Adrenal gland (tissue), 12 donors: ENCODE results near the gene RALGAPA2. TPM values are rescaled to one million over a fixed set of nuclear protein-coding genes. Genes with fewer than 3 reads are reported as not detected.
A peak's percentile ranks its signal among the peaks of the same experiment; 100 is the strongest.

ENCODE experiments used
- DNase-seq, 7 donors: peaks; one replicate each; pipeline ENCODE4 v3.0.0-alpha.2; 2019 to 2020
- H3K27ac ChIP-seq, 5 donors: fragments of 200-600 bp; sonication (generic) in 4 of 5; 1 replicate in 3 of 5; 2 replicates in 2 of 5; pipeline versions ENCODE4 v1.5.1 to v1.8.0; 2016 to 2020; ENCODE audit warnings: mild to moderate bottlenecking in 1 of 5
- H3K27me3 ChIP-seq: fragments of 200-600 bp; 2 replicates; pipeline ENCODE4 v1.8.0; 2021
- H3K36me3 ChIP-seq, 2 donors: fragments of 200-600 bp; replicated peaks in 1 of 2; 1 replicate in 1 of 2; 2 replicates in 1 of 2; pipeline versions ENCODE4 v1.5.1 to v1.8.0; 2018 to 2022
- H3K4me1 ChIP-seq, 2 donors: fragments of 200-600 bp; replicated peaks in 1 of 2; 1 replicate in 1 of 2; 2 replicates in 1 of 2; pipeline versions ENCODE4 v1.5.1 to v1.8.0; 2018 to 2021
- H3K4me3 ChIP-seq, 4 donors: fragments of 200-600 bp; sonication (generic) in 3 of 4; one replicate each; pipeline ENCODE4 v1.5.1; 2016 to 2018
- H3K9me3 ChIP-seq, 3 donors: fragments of 200-600 bp; sonication (generic) in 1 of 3; replicated peaks in 1 of 3; 1 replicate in 2 of 3; 2 replicates in 1 of 3; pipeline versions ENCODE4 v1.5.1 to v1.8.0; 2016 to 2021
- CTCF ChIP-seq, 6 experiments: fragments of 450-650 bp in 4 of 6; fragments of 200-600 bp in 2 of 6; sonication (generic) in 1 of 6; IDR thresholded peaks; 1 replicate in 5 of 6; 2 replicates in 1 of 6; pipeline versions ENCODE4 v1.5.1 to v1.8.0; 2016 to 2021; ENCODE audit warnings: antibody characterized with exemption in 6 of 6, mild to moderate bottlenecking in 2 of 6, moderate library complexity in 1 of 6
- POLR2A ChIP-seq, 2 donors: fragments of 450-650 bp; IDR thresholded peaks; one replicate each; pipeline ENCODE4 v1.6.1; 2017; ENCODE audit warnings: antibody characterized with exemption in 2 of 2, mild to moderate bottlenecking in 2 of 2, moderate library complexity in 1 of 2
- WGBS, 4 donors: extraction: QIAGEN DNeasy Blood & Tissue Kit in 2 of 4; methylation state at CpG; one replicate each; pipeline versions ENCODE4 v1.1.5 to v1.1.7; 2013 to 2017; 5-methylcytosine and 5-hydroxymethylcytosine counted together
- intact Hi-C, 2 donors: fragments of 100-400 bp; cut with DNase I; formaldehyde crosslinking; loops; one replicate each; pipeline versions ENCODE4 v1.14.1 to v1.15.0; 2022 to 2023
- polyA plus RNA-seq, 3 donors: library from polyadenylated mRNA; stranded (reverse); fragments of 200-250 nt in 2 of 3; fragments of 350-450 nt in 1 of 3; fragmentation: Illumina TruSeq in 1 of 3; extraction: RNeasy Lipid Tissue Mini Kit (QIAGEN cat#74804) in 1 of 3; gene quantifications; one replicate each; pipeline ENCODE4 v1.2.3, GENCODE V29; 2013 to 2014
- total RNA-seq, 9 donors: library from RNA; depleted of rRNA in 4 of 9; stranded (reverse); fragments of >200 nt in 4 of 9; fragments of 120-200 nt in 1 of 9; fragmentation: NEBNext Ultra II Directional in 1 of 9; extraction: Animal tissue kit (Norgen Biotek cat#: 25700) in 1 of 9; gene quantifications; one replicate each; pipeline versions ENCODE4 v1.1.0 to v1.2.4, GENCODE V29; 2013 to 2023
- donor health status: healthy with polysubstance abuse.
- donor health status: Bipolar disorder and iron deficiency.
- donor health status: DM: yes; HTN: yes; CAD: no.
- donor health status: DM: no; HTN: no; CAD: no.
- donor health status: DM: no; HTN: no; CAD: no.
- donor health status: DM: yes; HTN: yes; CAD: no.

Gene RALGAPA2
- total and polyA plus RNA-seq, 12 donors, result 3.7 to 39.6 (median 20.7) TPM

- Histone ChIP-seq H3K9me3 (no peaks in the 10 kb centered on the region), H3K27ac (peak overlapping the region in 1 of 5 donors; percentile 59), H3K36me3 (no peaks in the 10 kb centered on the region), H3K27me3 (peaks cover 65% of the 10 kb centered on the region), H3K4me1 (peaks cover 0 to 7% of the 10 kb centered on the region in 2 donors), H3K4me3 (no peak overlapping the region)
- WGBS, 4 donors, result 20 to 31% (median 23%) methylated on average over 7 of the region's 7 CpGs
- TF ChIP-seq POLR2A (IDR thresholded peaks at IDR 0.05), result no peak
- DNase-seq, result no peak
- intact Hi-C loops, result no loop called here
Measured at GRCh38 chr20:20371083-20371482, 341.4 kb downstream of the RALGAPA2 start.

DNA sequence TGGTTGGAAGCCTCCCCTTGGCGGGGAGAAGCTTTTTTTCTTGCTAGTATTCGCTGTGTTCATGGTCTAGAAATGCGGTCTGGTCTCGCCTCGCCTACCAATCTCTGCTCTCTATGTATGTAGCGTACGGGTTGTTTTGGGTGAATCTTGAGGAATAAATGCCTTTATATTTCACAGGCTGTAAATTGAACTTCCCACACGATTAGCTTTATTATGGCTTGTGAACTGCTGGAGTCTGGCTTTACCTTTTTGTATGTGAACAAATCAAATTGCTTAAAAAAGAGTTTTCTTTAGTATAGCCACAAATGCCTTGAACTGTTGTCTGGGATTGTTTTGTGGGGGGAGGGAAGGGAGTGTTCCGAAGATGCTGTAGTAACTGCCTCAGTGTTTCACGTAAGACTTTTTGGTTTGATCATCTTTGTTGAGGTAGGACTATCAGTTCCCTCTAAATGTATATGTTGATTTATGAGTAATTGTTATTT lies 342.3 kb downstream of the RALGAPA2 start:
- no peak for DNase-seq
- intact Hi-C loops, result no loop called here
- Histone ChIP-seq H3K27me3 (peaks cover 75% of the 10 kb centered on the region), H3K9me3 (no peaks in the 10 kb centered on the region), H3K4me1 (peaks cover 0 to 7% of the 10 kb centered on the region in 2 donors), H3K27ac (peak overlapping the region in 1 of 5 donors; percentile 59), H3K4me3 (no peak overlapping the region), H3K36me3 (no peaks in the 10 kb centered on the region)
- 14 to 19% (median 17%) methylated on average over 10 of the region's 10 CpGs for WGBS, 4 donors
- TF ChIP-seq POLR2A (IDR thresholded peaks at IDR 0.05) (no peak), CTCF (IDR thresholded peaks at IDR 0.05) (no peak)

DNA sequence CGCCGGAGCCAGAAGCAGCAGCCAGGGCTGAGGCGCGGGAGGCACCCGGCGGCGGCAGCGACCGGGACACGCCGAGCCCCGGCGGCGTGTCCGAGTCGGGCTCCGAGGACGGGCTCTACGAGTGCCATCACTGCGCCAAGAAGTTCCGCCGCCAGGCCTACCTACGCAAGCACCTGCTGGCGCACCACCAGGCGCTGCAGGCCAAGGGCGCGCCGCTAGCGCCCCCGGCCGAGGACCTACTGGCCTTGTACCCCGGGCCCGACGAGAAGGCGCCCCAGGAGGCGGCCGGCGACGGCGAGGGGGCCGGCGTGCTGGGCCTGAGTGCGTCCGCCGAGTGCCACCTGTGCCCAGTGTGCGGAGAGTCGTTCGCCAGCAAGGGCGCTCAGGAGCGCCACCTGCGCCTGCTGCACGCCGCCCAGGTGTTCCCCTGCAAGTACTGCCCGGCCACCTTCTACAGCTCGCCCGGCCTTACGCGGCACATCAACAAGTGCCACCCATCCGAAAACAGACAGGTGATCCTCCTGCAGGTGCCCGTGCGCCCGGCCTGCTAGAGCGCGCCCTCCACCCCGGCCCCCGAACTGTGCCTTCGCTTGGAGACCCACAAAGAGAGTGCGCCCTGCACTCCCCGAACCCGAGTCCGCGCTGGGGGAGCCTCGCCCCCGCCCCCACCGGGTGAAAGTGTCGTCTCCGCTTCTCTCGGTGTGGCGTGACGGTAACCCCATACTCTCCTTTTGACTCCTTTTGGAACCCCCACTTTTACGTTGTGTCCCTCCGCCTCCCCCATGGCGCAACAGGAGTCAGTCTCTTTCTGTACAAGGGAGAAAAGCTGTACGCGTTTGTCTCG lies 343.0 kb downstream of the RALGAPA2 start:
- H3K4me3 ChIP-seq, result no peak overlapping the region
- 2 to 6% (median 2%) methylated on average over 30 to 86 of the region's 86 CpGs for WGBS, 4 donors
- intact Hi-C loops, result loop anchor here (10.0 kb wide), 2 partner anchors 205 to 225 kb away; no protein-coding TSS in a partner anchor
- peak overlapping the region in 1 of 5 donors; percentile 59 for H3K27ac ChIP-seq
- peaks cover 0 to 7% of the 10 kb centered on the region in 2 donors for H3K4me1 ChIP-seq
- peaks cover 81% of the 10 kb centered on the region for H3K27me3 ChIP-seq
- no peaks in the 10 kb centered on the region for H3K9me3 ChIP-seq
- H3K36me3 ChIP-seq, result no peaks in the 10 kb centered on the region
- no peak for TF ChIP-seq CTCF (IDR thresholded peaks at IDR 0.05)
- no peak for TF ChIP-seq POLR2A (IDR thresholded peaks at IDR 0.05)
- DNase-seq, result peak in 1 of 7 donors; percentile 71

DNA sequence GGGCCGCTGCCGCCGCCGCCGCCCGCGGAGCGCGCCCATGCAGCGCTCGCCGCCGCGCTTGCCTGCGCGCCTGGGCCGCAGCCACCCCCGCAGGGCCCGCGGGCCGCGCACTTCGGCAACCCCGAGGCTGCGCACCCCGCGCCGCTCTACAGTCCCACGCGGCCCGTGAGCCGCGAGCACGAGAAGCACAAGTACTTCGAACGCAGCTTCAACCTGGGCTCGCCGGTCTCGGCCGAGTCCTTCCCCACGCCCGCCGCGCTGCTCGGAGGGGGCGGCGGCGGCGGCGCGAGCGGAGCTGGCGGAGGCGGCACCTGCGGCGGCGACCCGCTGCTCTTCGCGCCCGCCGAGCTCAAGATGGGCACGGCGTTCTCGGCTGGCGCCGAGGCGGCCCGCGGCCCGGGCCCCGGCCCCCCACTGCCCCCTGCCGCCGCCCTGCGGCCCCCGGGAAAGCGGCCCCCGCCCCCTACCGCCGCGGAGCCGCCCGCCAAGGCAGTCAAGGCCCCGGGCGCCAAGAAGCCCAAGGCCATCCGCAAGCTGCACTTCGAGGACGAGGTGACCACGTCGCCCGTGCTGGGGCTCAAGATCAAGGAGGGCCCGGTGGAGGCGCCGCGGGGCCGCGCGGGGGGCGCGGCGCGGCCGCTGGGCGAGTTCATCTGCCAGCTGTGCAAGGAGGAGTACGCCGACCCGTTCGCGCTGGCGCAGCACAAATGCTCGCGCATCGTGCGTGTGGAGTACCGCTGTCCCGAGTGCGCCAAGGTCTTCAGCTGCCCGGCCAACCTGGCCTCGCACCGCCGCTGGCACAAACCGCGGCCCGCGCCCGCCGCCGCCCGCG lies 343.8 kb downstream of the RALGAPA2 start:
- DNase-seq, result no peak
- H3K27me3 ChIP-seq, result peaks cover 83% of the 10 kb centered on the region
- peaks cover 0 to 7% of the 10 kb centered on the region in 2 donors for H3K4me1 ChIP-seq
- H3K9me3 ChIP-seq, result no peaks in the 10 kb centered on the region
- H3K36me3 ChIP-seq, result no peaks in the 10 kb centered on the region
- 1% methylated on average over 46 to 130 of the region's 130 CpGs; no CpG with 5 or more reads in 1 of the 4 donors for WGBS, 4 donors
- TF ChIP-seq POLR2A (IDR thresholded peaks at IDR 0.05) (no peak), CTCF (IDR thresholded peaks at IDR 0.05) (no peak)
- intact Hi-C loops, result loop anchor here (10.0 kb wide), 2 partner anchors 206 to 226 kb away; no protein-coding TSS in a partner anchor
- no peak overlapping the region for H3K4me3 ChIP-seq
- peak overlapping the region in 1 of 5 donors; percentile 59 for H3K27ac ChIP-seq
